ENCODE measurements around the gene DYNC1LI2. TPM values are rescaled to one million over a fixed set of nuclear protein-coding genes. Genes with fewer than 3 reads are reported as not detected.
A peak's percentile ranks its signal among the peaks of the same experiment; 100 is the strongest.

DYNC1LI2 gene
- total and polyA plus RNA-seq, 11 donors, result 38.3 to 117 (median 87.2) TPM

DNA sequence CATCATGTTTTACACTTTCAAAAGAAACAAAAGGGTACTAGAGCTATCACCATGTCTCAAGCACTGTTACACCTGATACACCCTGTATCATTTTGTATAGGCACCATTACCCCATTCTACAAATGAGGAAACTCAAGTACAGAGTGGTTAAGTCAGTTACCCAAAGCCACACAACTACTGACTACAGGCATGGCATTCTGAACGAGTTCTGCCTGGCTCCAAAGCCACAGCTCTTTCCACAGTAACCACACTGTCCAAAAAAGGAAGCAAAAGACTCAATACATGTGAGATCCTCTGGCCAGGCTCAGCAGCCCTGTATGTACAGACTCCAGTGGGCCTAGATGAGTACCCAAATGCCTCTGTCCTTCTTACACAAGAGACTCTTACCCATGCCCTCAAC is 4.7 kb downstream of the DYNC1LI2 start:
- Histone ChIP-seq H3K4me3 (no peak overlapping the region), H3K27ac (peak overlapping the region in 2 of 12 donors; percentile 15 to 20), H3K4me1 (peaks cover 0 to 80% (median 43%) of the 10 kb centered on the region in 12 donors), H3K36me3 (peaks cover 0 to 80% (median 73%) of the 10 kb centered on the region in 9 donors), H3K9me3 (no peaks in the 10 kb centered on the region), H3K27me3 (no peaks in the 10 kb centered on the region)
- DNase-seq (no peak), ATAC-seq (peak in 1 of 4 donors; percentile 23)
- TF ChIP-seq POLR2A (IDR thresholded peaks at IDR 0.05) (no peak), CTCF (IDR thresholded peaks at IDR 0.05) (no peak)
- 7 to 17% (median 12%) methylated on average over 1 of the region's 1 CpG for WGBS, 4 donors
- intact Hi-C loops (cut with DNase I), result loop anchor here in 3 of 10 donors (10.0 kb wide), 4 partner anchors 52 to 1488 kb away; partner anchors contain the start of genes CMTM4 (in 1 of the 3) and ESRP2 (in 1 of the 3)

DNA sequence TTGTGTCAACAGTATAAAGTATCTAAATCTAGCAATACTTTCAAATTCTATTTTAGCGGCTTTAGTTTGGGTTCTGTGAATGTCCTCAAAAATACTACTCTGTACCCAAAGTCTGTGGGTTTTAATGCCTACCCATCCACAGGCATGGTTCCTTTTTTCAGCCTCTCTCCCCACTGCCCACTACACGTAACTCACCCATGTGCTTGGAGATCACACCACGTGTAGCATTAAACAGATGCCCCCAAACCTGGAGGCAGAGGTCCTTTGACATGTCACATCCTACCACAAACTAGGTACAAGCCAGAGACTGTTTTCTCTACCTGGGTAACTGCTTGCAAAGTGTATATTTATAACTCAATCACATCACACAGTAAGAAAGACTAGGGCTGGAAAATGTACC is 5.4 kb downstream of the DYNC1LI2 start:
- ATAC-seq (no peak), DNase-seq (no peak)
- intact Hi-C loops (cut with DNase I), result loop anchor here in 3 of 10 donors (10.0 kb wide), 4 partner anchors 51 to 1489 kb away; partner anchors contain the start of genes CMTM4 (in 1 of the 3) and ESRP2 (in 1 of the 3)
- 58 to 71% (median 63%) methylated on average over 3 of the region's 3 CpGs for WGBS, 4 donors
- Histone ChIP-seq H3K4me1 (peaks cover 3 to 86% (median 48%) of the 10 kb centered on the region in 12 donors), H3K27me3 (no peaks in the 10 kb centered on the region), H3K9me3 (no peaks in the 10 kb centered on the region), H3K27ac (peak overlapping the region in 2 of 12 donors; percentile 3 to 15), H3K36me3 (peaks cover 0 to 81% (median 73%) of the 10 kb centered on the region in 9 donors), H3K4me3 (no peak overlapping the region)
- TF ChIP-seq POLR2A (IDR thresholded peaks at IDR 0.05), result no peak
- TF ChIP-seq CTCF (IDR thresholded peaks at IDR 0.05), result no peak

- intact Hi-C loops (cut with DNase I), result loop anchor here in 4 of 10 donors (1.0 to 10.0 kb wide), 5 partner anchors 9 to 1493 kb away; partner anchors contain the start of genes DYNC1LI2 (in 2 of the 4), CMTM4 (in 1 of the 4) and ESRP2 (in 1 of the 4)
- peaks cover 13 to 71% (median 43%) of the 10 kb centered on the region in 12 donors for H3K4me1 ChIP-seq
- H3K9me3 ChIP-seq, result no peaks in the 10 kb centered on the region
- H3K4me3 ChIP-seq, result peak overlapping the region in 7 of 12 donors; percentile 1 to 17 (median 5)
- peak in 1 of 4 donors; percentile 40 for ATAC-seq
- 43 to 54% (median 48%) methylated on average over 10 of the region's 10 CpGs for WGBS, 4 donors
- H3K36me3 ChIP-seq, result peaks cover 0 to 90% (median 78%) of the 10 kb centered on the region in 9 donors
- peak overlapping the region; percentile 63 to 94 (median 86) for H3K27ac ChIP-seq
- H3K27me3 ChIP-seq, result no peaks in the 10 kb centered on the region
- DNase-seq, result peak in 2 of 5 donors; percentile 29 to 30
- TF ChIP-seq CTCF (IDR thresholded peaks at IDR 0.05) (no peak), POLR2A (IDR thresholded peaks at IDR 0.05) (no peak)
Measured at GRCh38 chr16:66741950-66742808, 9.2 kb downstream of the DYNC1LI2 start.
